Osteoblast (primary cell): ENCODE data around the gene GNAI3. TPM values are rescaled to one million over a fixed set of nuclear protein-coding genes. Genes with fewer than 3 reads are reported as not detected.
A peak's percentile ranks its signal among the peaks of the same experiment; 100 is the strongest.

ENCODE experiments used
- DNase-seq: peaks from one replicate; pipeline ENCODE4 v3.0.0; 2011; ENCODE audit warnings: low spot score, mixed read lengths; ENCODE audit not compliant: insufficient read length; ENCODE audit errors: missing footprints
- H2AFZ ChIP-seq: 2 replicates; pipeline ENCODE4 v1.6.0; 2011; ENCODE audit warnings: mild to moderate bottlenecking, low read length
- H3K27ac ChIP-seq: 2 replicates; pipeline ENCODE4 v1.5.1; 2011; ENCODE audit warnings: mild to moderate bottlenecking, low read depth, low read length, moderate library complexity
- H3K27me3 ChIP-seq: 2 replicates; pipeline ENCODE4 v1.6.0; 2012; ENCODE audit warnings: mild to moderate bottlenecking, control low read depth, inconsistent platforms, low read length, moderate library complexity; ENCODE audit not compliant: insufficient read depth
- H3K36me3 ChIP-seq: 2 replicates; pipeline ENCODE4 v1.5.1; 2011; ENCODE audit warnings: mild to moderate bottlenecking, low read length, control low read depth, moderate library complexity; ENCODE audit not compliant: insufficient read depth
- H3K4me1 ChIP-seq: 2 replicates; pipeline ENCODE4 v1.5.1; 2011; ENCODE audit warnings: mild to moderate bottlenecking, low read length, control low read depth, moderate library complexity; ENCODE audit not compliant: insufficient read depth
- H3K4me2 ChIP-seq: 2 replicates; pipeline ENCODE4 v1.6.0; 2011; ENCODE audit warnings: mild to moderate bottlenecking, low read length; ENCODE audit not compliant: insufficient read depth
- H3K4me3 ChIP-seq: fragments of 200-600 bp; sonication (generic); 3 replicates; pipeline ENCODE4 v1.5.1; 2012; ENCODE audit warnings: mild to moderate bottlenecking, low read length, inconsistent platforms; ENCODE audit not compliant: insufficient read depth
- H3K79me2 ChIP-seq: 2 replicates; pipeline ENCODE4 v1.6.0; 2012; ENCODE audit warnings: mild to moderate bottlenecking, low read length, control low read depth, inconsistent platforms; ENCODE audit not compliant: insufficient read depth
- H3K9me3 ChIP-seq: 2 replicates; pipeline ENCODE4 v1.5.1; 2011; ENCODE audit warnings: low read depth, low read length, control low read depth
- H4K20me1 ChIP-seq: 2 replicates; pipeline ENCODE4 v1.6.0; 2012; ENCODE audit warnings: mild to moderate bottlenecking, low read length, control low read depth; ENCODE audit not compliant: insufficient read depth
- total RNA-seq: library from RNA; depleted of rRNA; stranded (reverse); fragments of >200 nt; gene quantifications from 2 replicates; pipeline ENCODE4 v1.2.3, GENCODE V29; 2012
- TF ChIP-seq, protein P1 (sequence below): IDR thresholded peaks from 2 replicates; pipeline ENCODE4 v1.5.1; 2011; ENCODE audit warnings: mild to moderate bottlenecking, low read depth, low read length, moderate library complexity; ENCODE audit errors: extremely low read depth

Gene GNAI3
- total RNA-seq, 1 donor = 14.1 TPM

DNA sequence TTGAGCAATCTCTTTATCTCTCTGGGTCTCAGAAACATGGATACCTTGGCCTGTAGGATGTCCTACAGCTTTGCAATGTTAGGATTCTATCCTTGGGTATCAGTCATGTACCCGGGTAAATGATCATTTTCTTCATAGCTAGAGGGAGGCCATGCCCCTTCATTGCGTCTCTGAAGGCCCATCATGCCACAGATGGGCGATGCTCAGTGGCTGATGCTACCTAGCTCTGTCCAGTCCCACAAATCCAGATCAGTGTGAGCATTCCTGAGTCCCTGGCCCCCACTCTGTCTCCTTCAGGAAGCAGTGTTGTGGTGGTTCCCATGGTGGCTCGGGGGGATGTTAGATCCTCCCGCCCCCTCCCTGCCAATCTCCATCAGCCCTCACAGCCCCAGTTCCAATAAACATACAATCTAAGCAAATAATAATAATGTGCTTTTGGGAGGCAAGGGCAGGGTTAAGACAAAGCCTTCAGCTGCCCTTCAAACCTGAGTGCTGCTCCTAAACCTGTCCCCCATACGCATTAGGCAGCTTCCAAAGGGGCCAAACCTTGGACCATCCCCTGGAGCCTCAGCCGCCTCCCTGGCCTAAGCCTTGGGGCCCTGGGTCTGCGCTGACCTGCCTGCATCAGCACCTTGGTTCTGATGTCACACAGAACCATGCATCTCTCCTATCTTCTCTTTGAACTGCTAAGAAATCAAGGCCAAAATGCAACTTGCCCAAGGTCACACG is 9.4 kb upstream of the GNAI3 start:
- TF ChIP-seq, protein P1, sequence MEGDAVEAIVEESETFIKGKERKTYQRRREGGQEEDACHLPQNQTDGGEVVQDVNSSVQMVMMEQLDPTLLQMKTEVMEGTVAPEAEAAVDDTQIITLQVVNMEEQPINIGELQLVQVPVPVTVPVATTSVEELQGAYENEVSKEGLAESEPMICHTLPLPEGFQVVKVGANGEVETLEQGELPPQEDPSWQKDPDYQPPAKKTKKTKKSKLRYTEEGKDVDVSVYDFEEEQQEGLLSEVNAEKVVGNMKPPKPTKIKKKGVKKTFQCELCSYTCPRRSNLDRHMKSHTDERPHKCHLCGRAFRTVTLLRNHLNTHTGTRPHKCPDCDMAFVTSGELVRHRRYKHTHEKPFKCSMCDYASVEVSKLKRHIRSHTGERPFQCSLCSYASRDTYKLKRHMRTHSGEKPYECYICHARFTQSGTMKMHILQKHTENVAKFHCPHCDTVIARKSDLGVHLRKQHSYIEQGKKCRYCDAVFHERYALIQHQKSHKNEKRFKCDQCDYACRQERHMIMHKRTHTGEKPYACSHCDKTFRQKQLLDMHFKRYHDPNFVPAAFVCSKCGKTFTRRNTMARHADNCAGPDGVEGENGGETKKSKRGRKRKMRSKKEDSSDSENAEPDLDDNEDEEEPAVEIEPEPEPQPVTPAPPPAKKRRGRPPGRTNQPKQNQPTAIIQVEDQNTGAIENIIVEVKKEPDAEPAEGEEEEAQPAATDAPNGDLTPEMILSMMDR = no peak
- DNase-seq = peak; percentile 69
- H3K4me1 ChIP-seq = peaks cover 8% of the 10 kb centered on the region
- H3K36me3 ChIP-seq = no peaks in the 10 kb centered on the region
- H3K79me2 ChIP-seq = no peaks in the 10 kb centered on the region
- no peak overlapping the region for H2AFZ ChIP-seq
- no peak overlapping the region for H3K4me3 ChIP-seq
- H3K9me3 ChIP-seq = no peaks in the 10 kb centered on the region
- H3K4me2 ChIP-seq = no peak overlapping the region
- H3K27me3 ChIP-seq = no peaks in the 10 kb centered on the region
- no peaks in the 10 kb centered on the region for H4K20me1 ChIP-seq
- no peak overlapping the region for H3K27ac ChIP-seq

DNA sequence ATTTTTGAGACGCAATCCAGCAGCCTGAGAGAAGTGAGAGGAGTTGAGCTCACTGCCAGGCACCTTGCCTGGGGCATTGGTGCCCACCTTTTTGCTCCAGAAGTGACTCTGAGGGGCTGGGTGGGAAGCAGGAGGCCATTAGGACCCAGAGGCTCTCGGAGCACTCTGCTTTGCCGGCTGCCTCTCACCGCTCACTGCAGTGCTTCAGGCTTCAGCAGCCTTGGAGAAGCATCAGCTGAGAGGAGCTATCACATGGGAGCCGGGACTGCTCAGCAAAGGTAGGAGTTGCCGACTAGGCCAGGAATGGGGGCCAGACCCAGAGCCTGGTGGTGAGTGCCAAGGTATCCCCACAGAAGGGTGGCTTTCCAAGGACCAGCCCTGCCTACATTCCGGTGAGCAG is 8.7 kb upstream of the GNAI3 start, which contains the start of gene GPR61:
GPR61 (plus strand) TSS at position 197 of the 400 bp plus-strand sequence. CDS start 3,151 bp downstream, outside the sequence.
- Histone ChIP-seq H3K27ac (no peak within 1 kb of the TSS), H3K4me3 (no peak within 1 kb of the TSS), H4K20me1 (no peaks in the 10 kb centered on the region), H3K79me2 (no peaks in the 10 kb centered on the region), H3K4me2 (no peak within 1 kb of the TSS), H2AFZ (no peak within 1 kb of the TSS), H3K36me3 (no peaks in the 10 kb centered on the region), H3K4me1 (peaks cover 8% of the 10 kb centered on the region), H3K9me3 (no peaks in the 10 kb centered on the region), H3K27me3 (no peaks in the 10 kb centered on the region)
- DNase-seq = peak; percentile 37
- TF ChIP-seq, protein P1 = no peak

DNA sequence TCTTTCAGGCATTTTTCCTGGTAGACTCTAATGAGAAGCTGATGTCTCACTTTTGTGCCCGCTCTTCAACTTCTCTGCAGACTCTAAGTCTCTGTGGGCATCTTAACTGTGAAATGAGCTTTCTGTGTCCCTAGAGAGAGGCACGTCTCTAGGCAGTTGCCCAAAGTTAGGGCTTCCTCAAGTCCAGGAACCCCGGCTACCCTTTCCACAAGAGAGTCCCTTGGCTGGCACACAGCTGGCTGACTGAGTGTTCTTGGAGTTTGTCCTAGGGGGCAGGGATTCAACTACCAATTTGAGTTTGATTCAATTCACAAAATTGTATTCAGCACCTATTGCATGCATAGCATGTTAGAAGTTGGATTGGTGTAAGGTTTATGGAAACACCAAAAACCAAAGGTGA is 7.3 kb upstream of the GNAI3 start:
- DNase-seq = peak; percentile 31
- peaks cover 8% of the 10 kb centered on the region for H3K4me1 ChIP-seq
- no peaks in the 10 kb centered on the region for H3K9me3 ChIP-seq
- H4K20me1 ChIP-seq = no peaks in the 10 kb centered on the region
- TF ChIP-seq, protein P1 = no peak
- H3K4me2 ChIP-seq = no peak overlapping the region
- peak overlapping the region; percentile 87 for H2AFZ ChIP-seq
- no peaks in the 10 kb centered on the region for H3K36me3 ChIP-seq
- no peak overlapping the region for H3K27ac ChIP-seq
- no peaks in the 10 kb centered on the region for H3K79me2 ChIP-seq
- H3K27me3 ChIP-seq = no peaks in the 10 kb centered on the region
- no peak overlapping the region for H3K4me3 ChIP-seq

DNA sequence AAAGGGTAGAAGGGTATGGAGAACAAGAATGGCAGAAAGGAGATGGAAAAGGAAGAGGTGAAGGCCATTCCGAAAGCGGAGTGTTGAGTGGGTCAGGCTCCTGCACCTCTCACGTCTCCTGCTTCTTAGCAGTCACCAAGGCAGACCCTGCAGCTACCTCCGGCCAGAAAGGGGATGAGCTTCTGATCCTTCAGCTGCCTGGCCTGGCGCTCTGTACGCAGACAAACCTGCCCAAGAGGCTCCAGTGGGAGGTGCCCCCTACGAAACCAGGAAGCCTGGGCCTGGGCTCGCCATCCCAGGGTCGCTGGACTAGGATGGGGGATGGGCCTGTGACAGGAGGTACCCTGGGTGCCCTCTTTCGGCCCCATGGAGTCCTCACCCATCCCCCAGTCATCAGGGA is 5.8 kb upstream of the GNAI3 start:
- TF ChIP-seq, protein P1 = no peak
- Histone ChIP-seq H3K9me3 (no peaks in the 10 kb centered on the region), H3K4me3 (no peak overlapping the region), H3K4me1 (peaks cover 21% of the 10 kb centered on the region), H3K36me3 (no peaks in the 10 kb centered on the region), H3K4me2 (no peak overlapping the region), H4K20me1 (no peaks in the 10 kb centered on the region), H3K27me3 (no peaks in the 10 kb centered on the region), H3K27ac (no peak overlapping the region), H3K79me2 (peaks cover 9% of the 10 kb centered on the region), H2AFZ (peak overlapping the region; percentile 87)
- no peak for DNase-seq
